Body of pancreas (tissue), 4 donors: ENCODE data around the gene MRPS18B.

Source experiments
- POLR2A ChIP-seq, 3 donors: fragments of 450-650 bp; IDR thresholded peaks; one replicate each; pipeline ENCODE4 v1.6.1; 2016; ENCODE audit warnings: antibody characterized with exemption in 3 of 3, mild to moderate bottlenecking in 2 of 3
- TF ChIP-seq, protein P1 (sequence below), 7 experiments: fragments of 450-650 bp in 4 of 7; fragments of 200-600 bp in 3 of 7; sonication (generic) in 3 of 7; IDR thresholded peaks; one replicate each; pipeline ENCODE4 v1.5.1; 2016 to 2019; ENCODE audit warnings: antibody characterized with exemption in 7 of 7

DNA sequence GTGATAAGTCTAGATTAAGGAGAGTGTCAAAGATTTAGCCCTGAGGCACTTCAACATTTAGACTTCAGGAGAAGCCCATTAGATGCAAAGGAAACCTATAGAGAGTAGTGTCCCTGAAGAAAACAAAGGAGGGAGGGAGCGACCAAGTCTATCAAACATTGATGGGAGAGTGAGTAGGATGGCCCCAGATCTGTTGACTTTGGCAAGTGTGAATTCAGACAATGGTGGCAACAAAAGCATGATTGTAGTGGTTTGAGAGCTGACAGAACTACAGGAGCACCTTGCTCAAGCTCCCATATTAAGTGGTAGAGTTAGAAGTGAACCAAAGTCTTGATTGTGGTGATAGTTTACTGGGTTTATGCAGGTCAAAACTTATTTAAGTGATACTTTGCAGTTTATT, 47.4 kb upstream of the MRPS18B start:
- TF ChIP-seq, protein P1, sequence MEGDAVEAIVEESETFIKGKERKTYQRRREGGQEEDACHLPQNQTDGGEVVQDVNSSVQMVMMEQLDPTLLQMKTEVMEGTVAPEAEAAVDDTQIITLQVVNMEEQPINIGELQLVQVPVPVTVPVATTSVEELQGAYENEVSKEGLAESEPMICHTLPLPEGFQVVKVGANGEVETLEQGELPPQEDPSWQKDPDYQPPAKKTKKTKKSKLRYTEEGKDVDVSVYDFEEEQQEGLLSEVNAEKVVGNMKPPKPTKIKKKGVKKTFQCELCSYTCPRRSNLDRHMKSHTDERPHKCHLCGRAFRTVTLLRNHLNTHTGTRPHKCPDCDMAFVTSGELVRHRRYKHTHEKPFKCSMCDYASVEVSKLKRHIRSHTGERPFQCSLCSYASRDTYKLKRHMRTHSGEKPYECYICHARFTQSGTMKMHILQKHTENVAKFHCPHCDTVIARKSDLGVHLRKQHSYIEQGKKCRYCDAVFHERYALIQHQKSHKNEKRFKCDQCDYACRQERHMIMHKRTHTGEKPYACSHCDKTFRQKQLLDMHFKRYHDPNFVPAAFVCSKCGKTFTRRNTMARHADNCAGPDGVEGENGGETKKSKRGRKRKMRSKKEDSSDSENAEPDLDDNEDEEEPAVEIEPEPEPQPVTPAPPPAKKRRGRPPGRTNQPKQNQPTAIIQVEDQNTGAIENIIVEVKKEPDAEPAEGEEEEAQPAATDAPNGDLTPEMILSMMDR (IDR thresholded peaks at IDR 0.05) = no peak
- no peak for TF ChIP-seq POLR2A (IDR thresholded peaks at IDR 0.05)
